ENCODE measurements around the gene MEAF6.

- no peak for TF ChIP-seq EP300 (IDR thresholded peaks at IDR 0.05)
- TF ChIP-seq CTCF (IDR thresholded peaks at IDR 0.05) = no peak
- no peak for TF ChIP-seq POLR2AphosphoS5 (IDR thresholded peaks at IDR 0.05)
These were observed 41.0 kb downstream of the MEAF6 start for GRCh38 chr1:37473431-37474045.

Measured in upper lobe of left lung (tissue), 4 donors.